Epithelial cell of proximal tubule (primary cell): ENCODE measurements around the gene ZNF665. TPM values are rescaled to one million over a fixed set of nuclear protein-coding genes. Genes with fewer than 3 reads are reported as not detected.
A peak's percentile ranks its signal among the peaks of the same experiment; 100 is the strongest.
"Not testable (repeated sequence)": the region's sequence is repeated elsewhere in the genome, so short reads cannot be mapped to it uniquely, and the experiment has no call there.

Source experiments
- DNase-seq: peaks from one replicate; pipeline ENCODE4 v3.0.0-alpha.2; 2011; ENCODE audit warnings: low read depth
- H3K4me3 ChIP-seq: 2 replicates; pipeline ENCODE4 v1.5.1; 2011; ENCODE audit warnings: low read depth, mild to moderate bottlenecking, low read length
- CTCF ChIP-seq: conservative IDR thresholded peaks from 2 replicates; pipeline ENCODE4 v1.5.1; 2012; ENCODE audit warnings: low read depth, mild to moderate bottlenecking, low read length
- total RNA-seq: library from RNA; depleted of rRNA; stranded (reverse); fragments of >200 nt; gene quantifications from 2 replicates; pipeline ENCODE4 v1.2.3, GENCODE V29; 2015

The ZNF665 gene
- total RNA-seq, 1 donor from 2014 or later: 10.8 TPM

GRCh38 chr19:53195265-53195903 is 2.2 kb upstream of the ZNF665 start:
- peak; percentile 97 for TF ChIP-seq CTCF
- DNase-seq: peak; percentile 51
- H3K4me3 ChIP-seq: no peak overlapping the region

GRCh38 chr19:53193535-53194222 is 521 bp upstream of the ZNF665 start:
- peak overlapping the region; percentile 92 for H3K4me3 ChIP-seq
- no peak for TF ChIP-seq CTCF
- DNase-seq: no peak

GRCh38 chr19:53190253-53190652 is 2.9 kb downstream of the ZNF665 start:
- no peak for DNase-seq
- no peak overlapping the region for H3K4me3 ChIP-seq
- TF ChIP-seq CTCF: no peak

GRCh38 chr19:53189691-53190198 is 3.4 kb downstream of the ZNF665 start:
- not testable (repeated sequence) for DNase-seq, H3K4me3 ChIP-seq

- not testable (repeated sequence) for DNase-seq, H3K4me3 ChIP-seq
These were observed 7.8 kb downstream of the ZNF665 start for GRCh38 chr19:53185155-53185882.

- DNase-seq: no peak
These were observed 9.9 kb downstream of the ZNF665 start for GRCh38 chr19:53183146-53183764.

GRCh38 chr19:53182202-53182601 is 11.0 kb downstream of the ZNF665 start:
- TF ChIP-seq CTCF: no peak
- no peak for DNase-seq
- H3K4me3 ChIP-seq: no peak overlapping the region

More at GRCh38 chr19:53183146-53183764, 9.9 kb downstream of the ZNF665 start:
- H3K4me3 ChIP-seq: no peak overlapping the region
- TF ChIP-seq CTCF: no peak
